Fibroblast of lung (primary cell): ENCODE measurements around the gene LRCH3. TPM values are rescaled to one million over a fixed set of nuclear protein-coding genes. Genes with fewer than 3 reads are reported as not detected.

Source experiments
- DNase-seq, 2 donors: peaks; one replicate each; pipeline versions ENCODE4 v3.0.0 to v3.0.0-alpha.2; 2010; ENCODE audit warnings: low read depth in 2 of 2
- H2AFZ ChIP-seq: 2 replicates; pipeline ENCODE4 v1.5.1; 2012; ENCODE audit warnings: low read length, control low read depth, inconsistent platforms
- H3K27ac ChIP-seq: 2 replicates; pipeline ENCODE4 v1.5.1; 2011; ENCODE audit warnings: low read length, control low read depth; ENCODE audit not compliant: insufficient read depth
- H3K27me3 ChIP-seq: 2 replicates; pipeline ENCODE4 v1.5.1; 2011; ENCODE audit warnings: mild to moderate bottlenecking, low read length; ENCODE audit not compliant: control insufficient read depth, insufficient read depth
- H3K36me3 ChIP-seq: 2 replicates; pipeline ENCODE4 v1.5.1; 2011; ENCODE audit warnings: low read length; ENCODE audit not compliant: control insufficient read depth, insufficient read depth
- H3K4me1 ChIP-seq: 2 replicates; pipeline ENCODE4 v1.5.1; 2011; ENCODE audit warnings: low read length; ENCODE audit not compliant: control insufficient read depth, insufficient read depth; ENCODE audit errors: extremely low read depth
- H3K4me2 ChIP-seq: 2 replicates; pipeline ENCODE4 v1.5.1; 2011; ENCODE audit warnings: low read length, control low read depth; ENCODE audit not compliant: insufficient read depth; ENCODE audit errors: extremely low read depth
- H3K4me3 ChIP-seq, 4 experiments: fragments of 200-600 bp in 1 of 4; sonication (generic) in 1 of 4; replicated peaks in 1 of 4; 2 replicates each; pipeline ENCODE4 v1.5.1; 2011 to 2016; ENCODE audit warnings: low read length in 4 of 4, low read depth in 3 of 4, mild to moderate bottlenecking in 3 of 4, control low read depth in 2 of 4, inconsistent platforms in 1 of 4, mixed read lengths in 1 of 4; ENCODE audit not compliant: insufficient read depth in 1 of 4; ENCODE audit errors: control extremely low read depth in 1 of 4
- H3K79me2 ChIP-seq: 2 replicates; pipeline ENCODE4 v1.5.1; 2012; ENCODE audit warnings: mild to moderate bottlenecking, low read length, inconsistent platforms; ENCODE audit not compliant: control insufficient read depth, insufficient read depth
- H3K9ac ChIP-seq: 2 replicates; pipeline ENCODE4 v1.5.1; 2011; ENCODE audit warnings: mild to moderate bottlenecking, low read length, control low read depth; ENCODE audit not compliant: insufficient read depth
- H3K9me3 ChIP-seq: 2 replicates; pipeline ENCODE4 v1.5.1; 2012; ENCODE audit warnings: low read depth, low read length; ENCODE audit not compliant: control insufficient read depth, insufficient read depth
- H4K20me1 ChIP-seq: 2 replicates; pipeline ENCODE4 v1.5.1; 2011; ENCODE audit warnings: low read length; ENCODE audit not compliant: control insufficient read depth, insufficient read depth; ENCODE audit errors: extremely low read depth
- CTCF ChIP-seq, 2 donors: IDR thresholded peaks in 1 of 2; conservative IDR thresholded peaks in 1 of 2; 1 replicate in 1 of 2; 2 replicates in 1 of 2; pipeline ENCODE4 v1.5.1; 2011 to 2012; ENCODE audit warnings: low read length in 2 of 2, control low read depth in 1 of 2, inconsistent platforms in 1 of 2, low read depth in 1 of 2, mild to moderate bottlenecking in 1 of 2
- EZH2 ChIP-seq: IDR thresholded peaks from 2 replicates; pipeline ENCODE4 v1.5.1; 2012; ENCODE audit warnings: low read length, control low read depth, mild to moderate bottlenecking; ENCODE audit errors: missing control alignments
- polyA plus RNA-seq, 2 donors: library from polyadenylated mRNA; depleted of rRNA in 1 of 2; stranded (reverse) in 1 of 2; unstranded in 1 of 2; fragments of >200 nt; gene quantifications; 2 replicates each; pipeline ENCODE4 v1.2.1, GENCODE V29; 2011 to 2012; ENCODE audit warnings: missing spikeins in 1 of 2
- total RNA-seq: library from RNA; depleted of rRNA; stranded (reverse); fragments of >200 nt; gene quantifications from 2 replicates; pipeline ENCODE4 v1.2.1, GENCODE V29; 2014

LRCH3 gene
- total and polyA plus RNA-seq, 2 donors (not counting 1 experiment from before 2014, with no cell fraction given): 42.9 to 87.2 TPM

GRCh38 chr3:197796087-197796486 is 5.0 kb downstream of the LRCH3 start:
- H3K27me3 ChIP-seq: no peaks in the 10 kb centered on the region
- H3K4me1 ChIP-seq: peaks cover 2% of the 10 kb centered on the region
- no peak overlapping the region for H3K27ac ChIP-seq
- no peak overlapping the region for H3K4me3 ChIP-seq
- no peaks in the 10 kb centered on the region for H4K20me1 ChIP-seq
- no peak for TF ChIP-seq EZH2
- TF ChIP-seq CTCF (conservative IDR thresholded peaks at IDR 0.05 in 1 of 2, IDR thresholded peaks at IDR 0.05 in 1 of 2; ENCODE audit: low read depth in 1 of 2, low read length in 2 of 2): no peak
- no peak for DNase-seq
- H3K36me3 ChIP-seq: no peaks in the 10 kb centered on the region
- no peak overlapping the region for H3K4me2 ChIP-seq
- no peaks in the 10 kb centered on the region for H3K9me3 ChIP-seq
- peaks cover 85% of the 10 kb centered on the region for H3K79me2 ChIP-seq
- no peak overlapping the region for H2AFZ ChIP-seq
- H3K9ac ChIP-seq: no peak overlapping the region

- H3K27ac ChIP-seq: no peak overlapping the region
Measured at GRCh38 chr3:197798863-197799262, 7.8 kb downstream of the LRCH3 start.

GRCh38 chr3:197800379-197800778 is 9.3 kb downstream of the LRCH3 start:
- Histone ChIP-seq H3K79me2 (peaks cover 86% of the 10 kb centered on the region), H4K20me1 (no peaks in the 10 kb centered on the region), H3K4me2 (no peak overlapping the region), H3K4me3 (no peak overlapping the region), H3K4me1 (peaks cover 5% of the 10 kb centered on the region), H3K27ac (no peak overlapping the region), H3K9me3 (no peaks in the 10 kb centered on the region), H3K9ac (no peak overlapping the region), H2AFZ (no peak overlapping the region), H3K36me3 (no peaks in the 10 kb centered on the region), H3K27me3 (no peaks in the 10 kb centered on the region)
- DNase-seq: peak in 1 of 2 donors; percentile 50
- TF ChIP-seq EZH2 (no peak), CTCF (conservative IDR thresholded peaks at IDR 0.05 in 1 of 2, IDR thresholded peaks at IDR 0.05 in 1 of 2; ENCODE audit: low read depth in 1 of 2, low read length in 2 of 2) (no peak)

More at GRCh38 chr3:197798863-197799262, 7.8 kb downstream of the LRCH3 start:
- H3K27me3 ChIP-seq: no peaks in the 10 kb centered on the region
- peaks cover 89% of the 10 kb centered on the region for H3K79me2 ChIP-seq
- no peak overlapping the region for H3K9ac ChIP-seq
- peaks cover 7% of the 10 kb centered on the region for H3K4me1 ChIP-seq
- H3K36me3 ChIP-seq: no peaks in the 10 kb centered on the region
- no peaks in the 10 kb centered on the region for H4K20me1 ChIP-seq
- H3K4me3 ChIP-seq: no peak overlapping the region
- no peak overlapping the region for H3K4me2 ChIP-seq
- no peak overlapping the region for H2AFZ ChIP-seq
- TF ChIP-seq EZH2 (no peak), CTCF (conservative IDR thresholded peaks at IDR 0.05 in 1 of 2, IDR thresholded peaks at IDR 0.05 in 1 of 2; ENCODE audit: low read depth in 1 of 2, low read length in 2 of 2) (no peak)
- no peaks in the 10 kb centered on the region for H3K9me3 ChIP-seq
- DNase-seq: no peak
